HUES64 (cell line): ENCODE results near the gene HSD17B2.

ENCODE experiments used
- H3K27ac ChIP-seq: 2 replicates; pipeline ENCODE4 v1.7.0; 2013; ENCODE audit warnings: low read depth, low read length, inconsistent platforms
- H3K27me3 ChIP-seq: 2 replicates; pipeline ENCODE4 v1.6.1; 2013; ENCODE audit warnings: mild to moderate bottlenecking, low read length; ENCODE audit not compliant: insufficient read depth
- H3K36me3 ChIP-seq: 2 replicates; pipeline ENCODE4 v1.6.1; 2013; ENCODE audit warnings: mild to moderate bottlenecking, low read length; ENCODE audit not compliant: insufficient read depth
- H3K4me1 ChIP-seq: 2 replicates; pipeline ENCODE4 v1.6.1; 2013; ENCODE audit warnings: mild to moderate bottlenecking, low read length, moderate library complexity; ENCODE audit not compliant: insufficient read depth
- H3K4me3 ChIP-seq: 2 replicates; pipeline ENCODE4 v1.5.1; 2013; ENCODE audit warnings: mild to moderate bottlenecking, low read length, moderate library complexity
- H3K9ac ChIP-seq: 2 replicates; pipeline ENCODE4 v1.6.1; 2013; ENCODE audit warnings: mild to moderate bottlenecking, low read depth, low read length
- H3K9me3 ChIP-seq: 2 replicates; pipeline ENCODE4 v1.6.1; 2013; ENCODE audit warnings: low read depth, low read length; ENCODE audit not compliant: insufficient read depth
- WGBS: fragments of 150-250, 120-280 bp; methylation state at CpG from one replicate; pipeline ENCODE4 v1.1.7; 2013; ENCODE audit warnings: missing lambda C conversion rate; 5-methylcytosine and 5-hydroxymethylcytosine counted together

HSD17B2 gene

GRCh38 chr16:82049484-82049883 lies 14.4 kb downstream of the HSD17B2 start:
- 88% methylated on average over 1 of the region's 1 CpG for WGBS
- Histone ChIP-seq H3K36me3 (no peaks in the 10 kb centered on the region), H3K4me3 (no peak overlapping the region), H3K27me3 (no peaks in the 10 kb centered on the region), H3K27ac (no peak overlapping the region), H3K9me3 (no peaks in the 10 kb centered on the region), H3K9ac (no peak overlapping the region), H3K4me1 (no peaks in the 10 kb centered on the region; the same call in 1 of the 2 replicates)

- WGBS: 80% methylated on average over 3 of the region's 3 CpGs
- Histone ChIP-seq H3K9ac (no peak overlapping the region), H3K27me3 (no peaks in the 10 kb centered on the region), H3K4me1 (no peaks in the 10 kb centered on the region; the same call in 1 of the 2 replicates), H3K27ac (no peak overlapping the region), H3K36me3 (no peaks in the 10 kb centered on the region), H3K9me3 (no peaks in the 10 kb centered on the region), H3K4me3 (no peak overlapping the region)
These were observed 15.5 kb downstream of the HSD17B2 start for GRCh38 chr16:82050506-82050905.

GRCh38 chr16:82050909-82051357 lies 15.9 kb downstream of the HSD17B2 start:
- Histone ChIP-seq H3K27me3 (no peaks in the 10 kb centered on the region), H3K9ac (no peak overlapping the region), H3K4me1 (no peaks in the 10 kb centered on the region), H3K36me3 (no peaks in the 10 kb centered on the region), H3K9me3 (no peaks in the 10 kb centered on the region), H3K27ac (no peak overlapping the region), H3K4me3 (no peak overlapping the region)
- WGBS: 89% methylated on average over 4 of the region's 4 CpGs

GRCh38 chr16:82051656-82052055 lies 16.6 kb downstream of the HSD17B2 start:
- no peak overlapping the region for H3K9ac ChIP-seq
- no peaks in the 10 kb centered on the region for H3K27me3 ChIP-seq
- H3K36me3 ChIP-seq: no peaks in the 10 kb centered on the region
- no peaks in the 10 kb centered on the region for H3K9me3 ChIP-seq
- no peak overlapping the region for H3K4me3 ChIP-seq
- H3K27ac ChIP-seq: no peak overlapping the region
- H3K4me1 ChIP-seq: no peaks in the 10 kb centered on the region
- 87% methylated on average over 5 of the region's 5 CpGs for whole genome bisulfite sequencing

- H3K27me3 ChIP-seq: no peaks in the 10 kb centered on the region
- no peaks in the 10 kb centered on the region for H3K4me1 ChIP-seq
- H3K9ac ChIP-seq: no peak overlapping the region
- no peaks in the 10 kb centered on the region for H3K36me3 ChIP-seq
- H3K4me3 ChIP-seq: no peak overlapping the region
- H3K9me3 ChIP-seq: no peaks in the 10 kb centered on the region
- 97% methylated on average over 3 of the region's 3 CpGs for WGBS
- no peak overlapping the region for H3K27ac ChIP-seq
These were observed 20.1 kb downstream of the HSD17B2 start for GRCh38 chr16:82055117-82055516.

- H3K4me1 ChIP-seq: no peaks in the 10 kb centered on the region; the same call in 1 of the 2 replicates
- no peak overlapping the region for H3K9ac ChIP-seq
- H3K9me3 ChIP-seq: no peaks in the 10 kb centered on the region
- no peaks in the 10 kb centered on the region for H3K27me3 ChIP-seq
- 93% methylated on average over 7 of the region's 8 CpGs for WGBS
- no peak overlapping the region for H3K4me3 ChIP-seq
- H3K27ac ChIP-seq: no peak overlapping the region
- H3K36me3 ChIP-seq: no peaks in the 10 kb centered on the region
These were observed 20.9 kb downstream of the HSD17B2 start for GRCh38 chr16:82055728-82056549.

- Histone ChIP-seq H3K4me3 (no peak overlapping the region), H3K9ac (no peak overlapping the region), H3K27ac (no peak overlapping the region), H3K36me3 (no peaks in the 10 kb centered on the region), H3K9me3 (no peaks in the 10 kb centered on the region), H3K4me1 (no peaks in the 10 kb centered on the region; the same call in 1 of the 2 replicates), H3K27me3 (no peaks in the 10 kb centered on the region)
- WGBS: 92% methylated on average over 1 of the region's 3 CpGs
These were observed 21.5 kb downstream of the HSD17B2 start for GRCh38 chr16:82056550-82056896.

GRCh38 chr16:82059161-82059982 lies 24.3 kb downstream of the HSD17B2 start:
- H3K4me1 ChIP-seq: no peaks in the 10 kb centered on the region; the same call in 1 of the 2 replicates
- no peak overlapping the region for H3K4me3 ChIP-seq
- no peak overlapping the region for H3K27ac ChIP-seq
- no peaks in the 10 kb centered on the region for H3K27me3 ChIP-seq
- H3K36me3 ChIP-seq: no peaks in the 10 kb centered on the region
- no peak overlapping the region for H3K9ac ChIP-seq
- no peaks in the 10 kb centered on the region for H3K9me3 ChIP-seq
- WGBS: 94% methylated on average over 8 of the region's 8 CpGs

GRCh38 chr16:82059983-82060421 lies 24.9 kb downstream of the HSD17B2 start:
- no peaks in the 10 kb centered on the region; the same call in 1 of the 2 replicates for H3K4me1 ChIP-seq
- H3K36me3 ChIP-seq: no peaks in the 10 kb centered on the region
- no peaks in the 10 kb centered on the region for H3K27me3 ChIP-seq
- 87% methylated on average over 1 of the region's 1 CpG for WGBS
- H3K4me3 ChIP-seq: no peak overlapping the region
- H3K27ac ChIP-seq: no peak overlapping the region
- no peak overlapping the region for H3K9ac ChIP-seq
- H3K9me3 ChIP-seq: no peaks in the 10 kb centered on the region

GRCh38 chr16:82061861-82062525 lies 26.9 kb downstream of the HSD17B2 start:
- H3K27ac ChIP-seq: no peak overlapping the region
- 64% methylated on average over 5 of the region's 5 CpGs for WGBS
- no peaks in the 10 kb centered on the region; the same call in 1 of the 2 replicates for H3K4me1 ChIP-seq

GRCh38 chr16:82062645-82063058 lies 27.6 kb downstream of the HSD17B2 start:
- Histone ChIP-seq H3K4me3 (no peak overlapping the region), H3K9me3 (no peaks in the 10 kb centered on the region), H3K27me3 (no peaks in the 10 kb centered on the region), H3K4me1 (no peaks in the 10 kb centered on the region; the same call in 1 of the 2 replicates), H3K36me3 (no peaks in the 10 kb centered on the region), H3K9ac (no peak overlapping the region), H3K27ac (no peak overlapping the region)
- 94% methylated on average over 7 of the region's 7 CpGs for WGBS

More at GRCh38 chr16:82061861-82062525, 26.9 kb downstream of the HSD17B2 start:
- Histone ChIP-seq H3K36me3 (no peaks in the 10 kb centered on the region), H3K9me3 (no peaks in the 10 kb centered on the region), H3K4me3 (no peak overlapping the region), H3K27me3 (no peaks in the 10 kb centered on the region), H3K9ac (no peak overlapping the region)
